ENCODE data around the gene LRP1B.

GRCh38 chr2:141348481-141348880, 782.3 kb downstream of the LRP1B start:
- no peak for TF ChIP-seq CTCF (conservative IDR thresholded peaks at IDR 0.05; ENCODE audit: low read length)
- TF ChIP-seq EZH2phosphoT487 (IDR thresholded peaks at IDR 0.05; ENCODE audit: borderline replicate concordance): no peak
